Measurements from ENCODE around the gene STXBP1. TPM values are rescaled to one million over a fixed set of nuclear protein-coding genes. Genes with fewer than 3 reads are reported as not detected.

The STXBP1 gene
- polyA plus RNA-seq, 3 donors = 0.27 to 0.59 TPM; not detected in 1

DNA sequence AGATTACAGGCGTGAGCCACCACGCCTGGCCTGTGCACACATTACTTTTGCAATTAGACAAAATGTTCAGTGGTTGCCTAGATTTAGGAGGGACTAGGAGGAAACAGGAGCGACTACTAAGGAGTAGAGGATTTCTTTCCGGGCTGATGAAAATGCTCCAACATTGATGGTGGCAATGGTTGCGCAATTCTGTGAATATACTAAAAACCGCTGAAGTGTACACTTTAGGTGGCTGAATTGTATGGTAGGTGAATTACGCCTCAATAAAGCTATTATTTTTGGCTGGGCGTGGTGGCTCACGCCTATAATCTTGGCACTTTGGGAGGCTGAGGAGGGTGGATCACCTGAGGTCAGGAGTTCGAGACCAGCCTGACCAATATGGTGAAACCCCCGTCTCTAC lies 46.8 kb upstream of the STXBP1 start:
- Histone ChIP-seq H3K79me2 (ENCODE audit: insufficient read depth, low read length) (peaks cover 79% of the 10 kb centered on the region), H2AFZ (ENCODE audit: insufficient read depth, low read depth, low read length, poor library complexity, severe bottlenecking) (no peak overlapping the region), H3K4me3 (replicated peaks in 1 of 3; ENCODE audit: low read depth in 2 of 3, low read length in 3 of 3) (no peak overlapping the region), H3K4me2 (replicated peaks; ENCODE audit: extremely low read depth, low read length, poor library complexity, severe bottlenecking) (no peak overlapping the region), H4K20me1 (ENCODE audit: insufficient read depth, low read length) (peaks cover 63% of the 10 kb centered on the region), H3K36me3 (replicated peaks in 1 of 2; ENCODE audit: control insufficient read depth in 1 of 2, insufficient read depth in 2 of 2, low read length in 2 of 2) (peaks cover 4 to 9% of the 10 kb centered on the region in 2 donors), H3K9ac (ENCODE audit: insufficient read depth, low read length, poor library complexity, severe bottlenecking) (no peak overlapping the region), H3K4me1 (ENCODE audit: control insufficient read depth in 1 of 2, insufficient read depth in 2 of 2, low read length in 2 of 2) (peaks cover 83 to 93% of the 10 kb centered on the region in 2 donors), H3K27me3 (ENCODE audit: control insufficient read depth in 2 of 2, insufficient read depth in 2 of 2, low read length in 2 of 2) (no peaks in the 10 kb centered on the region), H3K9me3 (replicated peaks in 1 of 2; ENCODE audit: control insufficient read depth in 1 of 2, insufficient read depth in 1 of 2, low read length in 2 of 2) (no peaks in the 10 kb centered on the region), H3K27ac (ENCODE audit: low read depth in 1 of 2, low read length in 2 of 2) (no peak overlapping the region)
- Mint-ChIP-seq H3K27me3 (ENCODE audit: low read depth in 3 of 3) (peaks cover 0 to 3% (median 0%) of the 10 kb centered on the region in 3 donors), H3K4me1 (peaks cover 80% of the 10 kb centered on the region), H3K9me3 (peaks cover 0 to 2% (median 0%) of the 10 kb centered on the region in 7 donors), H3K4me3 (no peak overlapping the region), H3K36me3 (peaks cover 38 to 48% of the 10 kb centered on the region in 2 donors), H3K27ac (peak overlapping the region in 2 of 7 donors; percentile 8 to 9)
- TF ChIP-seq, protein P1, sequence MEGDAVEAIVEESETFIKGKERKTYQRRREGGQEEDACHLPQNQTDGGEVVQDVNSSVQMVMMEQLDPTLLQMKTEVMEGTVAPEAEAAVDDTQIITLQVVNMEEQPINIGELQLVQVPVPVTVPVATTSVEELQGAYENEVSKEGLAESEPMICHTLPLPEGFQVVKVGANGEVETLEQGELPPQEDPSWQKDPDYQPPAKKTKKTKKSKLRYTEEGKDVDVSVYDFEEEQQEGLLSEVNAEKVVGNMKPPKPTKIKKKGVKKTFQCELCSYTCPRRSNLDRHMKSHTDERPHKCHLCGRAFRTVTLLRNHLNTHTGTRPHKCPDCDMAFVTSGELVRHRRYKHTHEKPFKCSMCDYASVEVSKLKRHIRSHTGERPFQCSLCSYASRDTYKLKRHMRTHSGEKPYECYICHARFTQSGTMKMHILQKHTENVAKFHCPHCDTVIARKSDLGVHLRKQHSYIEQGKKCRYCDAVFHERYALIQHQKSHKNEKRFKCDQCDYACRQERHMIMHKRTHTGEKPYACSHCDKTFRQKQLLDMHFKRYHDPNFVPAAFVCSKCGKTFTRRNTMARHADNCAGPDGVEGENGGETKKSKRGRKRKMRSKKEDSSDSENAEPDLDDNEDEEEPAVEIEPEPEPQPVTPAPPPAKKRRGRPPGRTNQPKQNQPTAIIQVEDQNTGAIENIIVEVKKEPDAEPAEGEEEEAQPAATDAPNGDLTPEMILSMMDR (IDR thresholded peaks at IDR 0.05) = no peak
- intact Hi-C loops (cut with micrococcal nuclease) = loop anchor here in 1 of 2 donors (5.0 kb wide), 1 partner anchor 207 kb away; no protein-coding TSS in a partner anchor
- no peak for DNase-seq
- WGBS (ENCODE audit: insufficient coverage) = 80% methylated on average over 2 of the region's 11 CpGs

DNA sequence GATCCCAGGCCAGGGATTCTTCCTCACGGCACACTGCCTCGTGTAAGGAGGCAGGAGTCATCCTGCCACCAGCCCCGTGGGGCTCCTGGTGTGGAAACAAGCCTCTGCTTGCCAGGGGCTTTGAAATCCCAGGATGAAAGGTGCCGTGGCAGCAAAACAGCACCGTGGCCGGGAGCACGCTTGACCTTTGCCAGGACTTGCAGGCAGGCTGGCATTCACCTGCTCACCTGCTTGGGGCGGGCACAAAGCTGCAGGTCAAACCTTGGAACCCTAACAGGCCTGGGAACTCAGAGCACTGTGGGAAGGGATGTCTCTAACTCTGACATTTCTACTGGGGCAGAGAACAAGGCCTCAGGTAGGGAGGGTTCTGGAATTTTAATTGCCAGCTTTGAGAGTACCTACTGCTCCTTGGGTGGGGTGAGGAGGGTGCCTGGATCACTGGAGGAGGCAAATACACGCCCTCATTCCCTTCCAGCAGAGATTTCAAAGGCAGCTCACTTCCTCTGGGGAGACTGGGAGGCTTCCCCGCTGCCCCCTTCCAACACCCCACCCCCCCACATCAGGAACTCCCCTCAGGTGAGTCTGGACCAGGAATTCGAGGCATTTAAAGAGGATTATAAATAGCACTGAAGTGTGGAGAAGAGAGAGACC lies 45.6 kb upstream of the STXBP1 start:
- Histone ChIP-seq H3K4me1 (ENCODE audit: control insufficient read depth in 1 of 2, insufficient read depth in 2 of 2, low read length in 2 of 2) (peaks cover 81 to 93% of the 10 kb centered on the region in 2 donors), H3K9ac (ENCODE audit: insufficient read depth, low read length, poor library complexity, severe bottlenecking) (peak overlapping the region; percentile 15), H3K27ac (ENCODE audit: low read depth in 1 of 2, low read length in 2 of 2) (peak overlapping the region in 1 of 2 donors; percentile 83), H3K79me2 (ENCODE audit: insufficient read depth, low read length) (peaks cover 66% of the 10 kb centered on the region), H3K4me3 (replicated peaks in 1 of 3; ENCODE audit: low read depth in 2 of 3, low read length in 3 of 3) (peak overlapping the region in 2 of 3 experiments; percentile 85 to 94), H3K9me3 (replicated peaks in 1 of 2; ENCODE audit: control insufficient read depth in 1 of 2, insufficient read depth in 1 of 2, low read length in 2 of 2) (no peaks in the 10 kb centered on the region), H3K4me2 (replicated peaks; ENCODE audit: extremely low read depth, low read length, poor library complexity, severe bottlenecking) (peak overlapping the region; percentile 89), H3K36me3 (replicated peaks in 1 of 2; ENCODE audit: control insufficient read depth in 1 of 2, insufficient read depth in 2 of 2, low read length in 2 of 2) (no peaks in the 10 kb centered on the region), H3K27me3 (ENCODE audit: control insufficient read depth in 2 of 2, insufficient read depth in 2 of 2, low read length in 2 of 2) (no peaks in the 10 kb centered on the region), H2AFZ (ENCODE audit: insufficient read depth, low read depth, low read length, poor library complexity, severe bottlenecking) (no peak overlapping the region), H4K20me1 (ENCODE audit: insufficient read depth, low read length) (peaks cover 50% of the 10 kb centered on the region)
- peaks cover 0 to 2% (median 0%) of the 10 kb centered on the region in 7 donors for H3K9me3 Mint-ChIP-seq
- H3K27me3 Mint-ChIP-seq (ENCODE audit: low read depth in 3 of 3) = no peaks in the 10 kb centered on the region
- DNase-seq = no peak
- H3K27ac Mint-ChIP-seq = peak overlapping the region in 5 of 7 donors; percentile 75 to 91 (median 90)
- H3K4me1 Mint-ChIP-seq = peaks cover 77% of the 10 kb centered on the region
- intact Hi-C loops (cut with micrococcal nuclease) = loop anchor here in 1 of 2 donors (2.0 to 5.0 kb wide), 2 partner anchors 18 to 206 kb away; no protein-coding TSS in a partner anchor
- peaks cover 30 to 35% of the 10 kb centered on the region in 2 donors for H3K36me3 Mint-ChIP-seq
- H3K4me3 Mint-ChIP-seq = peak overlapping the region; percentile 85 to 94
- WGBS (ENCODE audit: insufficient coverage) = 93% methylated on average over 8 of the region's 11 CpGs
- TF ChIP-seq, protein P1 (IDR thresholded peaks at IDR 0.05) = no peak
